Measurements from ENCODE around the gene POLE3.
"Not testable (repeated sequence)": the region's sequence is repeated elsewhere in the genome, so short reads cannot be mapped to it uniquely, and the experiment has no call there.

Gene POLE3

DNA sequence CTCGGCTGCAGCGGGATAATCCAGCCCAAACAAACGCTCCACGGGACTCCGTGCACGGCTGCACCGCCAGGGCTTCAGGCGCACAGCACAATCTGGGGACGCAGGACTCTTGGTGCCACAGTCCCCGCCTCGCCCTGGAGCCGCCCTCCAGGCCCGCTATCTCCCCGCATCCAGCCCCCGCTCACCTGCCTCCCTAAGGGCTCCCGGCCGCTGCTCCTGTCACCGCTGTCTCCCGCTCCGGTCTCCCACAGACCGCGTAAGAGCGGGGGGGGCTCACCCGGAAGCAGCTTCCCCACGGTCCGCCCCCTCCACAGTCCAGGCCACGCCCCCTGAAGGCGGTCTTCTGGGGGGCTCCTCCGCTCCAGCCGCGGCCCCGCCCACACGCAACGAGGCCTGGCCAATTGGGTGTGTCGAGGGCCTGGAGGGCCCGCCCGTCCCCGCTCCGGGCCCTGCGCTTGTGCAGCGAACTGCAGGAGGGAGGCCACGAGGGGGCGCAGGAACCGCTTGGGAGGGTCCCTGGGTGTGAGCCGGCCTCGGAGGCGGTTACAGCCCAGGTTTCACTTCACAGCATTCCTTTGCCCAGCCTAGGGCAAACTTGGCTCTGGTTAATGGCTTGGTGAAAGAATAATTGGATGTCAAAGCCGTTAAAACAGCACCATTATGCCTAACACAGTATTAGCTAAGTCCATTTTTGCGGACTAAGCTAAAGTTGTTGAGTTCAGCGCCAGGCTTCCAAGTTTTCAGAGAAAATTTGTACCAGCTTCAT is 9.3 kb downstream of the POLE3 start, which contains the start of gene ALAD:
Gene ALAD, minus strand, starts transcription at position 258 of the 766 bp plus-strand sequence. CDS start 7,725 bp downstream, outside the sequence.
- peak; percentile 100 for DNase-seq

DNA sequence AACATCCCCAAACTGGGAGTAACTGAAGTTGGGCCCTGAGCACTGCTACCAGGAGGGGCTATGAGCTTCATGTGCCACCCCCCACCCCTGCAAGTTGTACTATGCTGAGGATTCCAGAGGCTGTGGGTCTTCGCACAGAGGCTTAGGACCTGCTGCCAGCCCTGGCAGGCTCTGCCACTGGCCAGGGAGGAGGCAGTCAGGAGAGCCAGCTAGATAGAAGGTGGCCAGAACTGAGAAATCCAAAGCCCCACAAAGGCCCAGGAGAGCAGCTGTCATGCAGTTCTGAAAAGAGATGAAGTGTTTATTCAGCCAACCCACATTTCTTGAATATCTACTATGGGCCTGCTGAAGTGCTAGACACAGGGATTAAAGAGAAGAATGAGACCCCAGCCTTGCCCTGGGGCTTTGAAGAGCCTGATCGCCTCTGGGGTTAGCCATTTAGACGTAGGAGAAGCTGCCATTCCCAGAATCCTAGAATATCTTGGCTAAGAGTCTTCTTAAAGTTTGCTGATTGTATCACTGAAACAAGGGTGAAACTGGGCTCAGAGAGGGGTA is 10.8 kb downstream of the POLE3 start:
- no peak for DNase-seq

DNA sequence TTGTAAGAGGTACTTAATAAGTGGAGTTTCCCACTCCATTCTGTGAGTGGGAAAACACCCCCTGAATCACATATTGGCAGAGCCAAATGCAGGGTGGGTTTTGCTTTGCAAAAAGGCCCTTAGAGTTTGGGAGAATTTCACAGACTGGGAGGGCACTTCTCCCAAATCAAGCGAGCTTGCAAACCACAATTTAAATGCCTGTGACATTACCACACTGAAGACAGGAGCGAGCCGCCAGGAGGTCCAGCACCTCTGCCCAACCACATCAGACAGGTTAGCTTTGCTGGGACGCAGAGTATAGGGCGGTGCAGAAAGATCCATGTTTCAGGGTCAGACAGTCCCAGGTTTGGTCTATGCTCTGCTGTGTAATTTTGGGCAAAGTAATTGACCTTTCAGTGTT is 11.7 kb downstream of the POLE3 start:
- no peak for DNase-seq

DNA sequence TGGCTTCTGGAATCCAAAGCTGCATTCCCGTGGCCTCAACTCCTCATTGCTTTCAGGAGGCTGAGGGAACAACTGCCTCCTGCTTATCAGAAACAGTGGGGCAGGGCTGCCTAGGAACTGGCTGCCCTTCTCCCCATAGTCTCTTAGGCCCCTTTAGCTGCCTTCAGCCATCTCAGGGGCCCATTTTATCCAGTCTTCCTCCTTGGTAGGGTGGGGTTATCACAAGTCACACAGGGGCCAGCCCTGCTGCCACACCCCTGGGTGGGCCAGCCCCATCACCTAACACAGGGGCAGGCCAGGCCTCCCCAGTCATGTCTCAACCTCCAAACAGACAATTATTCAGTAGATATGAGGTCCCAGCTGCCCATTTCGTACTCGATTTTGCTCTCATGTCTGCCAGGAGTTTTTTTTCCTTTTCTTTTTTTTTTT is 13.3 kb downstream of the POLE3 start:
- no peak for DNase-seq

DNA sequence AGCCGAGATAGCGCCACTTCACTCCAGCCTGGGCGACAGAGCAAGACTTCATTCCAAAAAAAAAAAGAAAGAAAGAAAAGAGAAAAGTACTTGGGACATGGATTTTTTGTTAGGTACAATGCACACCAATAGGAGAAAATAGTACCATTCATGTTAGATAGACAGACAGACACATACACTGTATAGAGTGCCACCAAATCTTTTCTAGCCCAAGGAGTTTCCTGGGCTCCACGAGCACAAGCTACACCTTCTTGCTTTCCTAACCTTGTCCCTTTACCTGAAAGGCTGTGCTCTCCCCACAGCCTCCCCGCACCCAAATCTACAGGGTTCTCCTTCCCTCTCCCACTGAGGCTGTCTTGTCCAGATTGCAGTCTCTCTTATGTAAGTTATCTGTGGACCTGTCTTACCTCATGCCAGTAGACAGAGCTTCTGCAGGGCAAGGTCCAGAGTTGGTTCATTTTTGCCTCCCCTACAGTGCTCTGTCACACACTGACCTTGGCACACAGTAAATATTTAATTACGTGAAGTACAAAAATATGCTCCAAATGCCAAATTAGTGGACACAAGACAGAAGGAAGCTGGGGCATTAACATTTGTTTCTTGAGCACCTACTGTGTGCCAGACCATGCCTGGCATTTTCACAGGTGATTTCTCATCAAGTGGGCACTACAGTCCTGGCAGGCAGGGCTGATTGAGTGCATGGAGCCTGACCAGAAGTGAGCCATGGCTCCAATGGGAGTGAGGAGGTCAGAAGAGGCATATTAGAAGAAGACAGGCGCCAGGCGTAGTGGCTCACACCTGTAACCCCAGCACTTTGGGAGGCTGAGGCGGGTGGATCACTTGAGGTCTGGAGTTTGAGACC is 15.2 kb downstream of the POLE3 start:
- no peak for DNase-seq

DNA sequence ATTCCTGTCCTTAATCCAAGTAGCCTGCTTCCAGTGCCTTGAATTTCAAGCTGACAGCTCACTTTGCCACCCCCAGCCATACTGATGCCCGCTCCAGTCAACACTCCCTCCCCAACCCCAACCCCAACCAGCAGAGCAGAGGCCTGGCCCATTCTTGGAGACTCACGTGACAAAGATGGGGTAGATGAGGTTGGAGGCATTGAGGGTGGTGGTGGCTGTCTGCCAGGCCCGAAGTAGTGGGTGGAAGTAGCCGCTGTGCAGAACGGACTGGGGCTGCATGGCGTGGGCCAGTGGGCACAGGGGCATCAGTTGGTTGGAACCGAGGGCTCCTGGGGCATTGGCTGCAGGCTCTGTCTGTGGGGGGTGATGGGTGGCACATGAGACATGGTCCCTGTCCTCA is 17.2 kb downstream of the POLE3 start:
- DNase-seq, result no peak

DNA sequence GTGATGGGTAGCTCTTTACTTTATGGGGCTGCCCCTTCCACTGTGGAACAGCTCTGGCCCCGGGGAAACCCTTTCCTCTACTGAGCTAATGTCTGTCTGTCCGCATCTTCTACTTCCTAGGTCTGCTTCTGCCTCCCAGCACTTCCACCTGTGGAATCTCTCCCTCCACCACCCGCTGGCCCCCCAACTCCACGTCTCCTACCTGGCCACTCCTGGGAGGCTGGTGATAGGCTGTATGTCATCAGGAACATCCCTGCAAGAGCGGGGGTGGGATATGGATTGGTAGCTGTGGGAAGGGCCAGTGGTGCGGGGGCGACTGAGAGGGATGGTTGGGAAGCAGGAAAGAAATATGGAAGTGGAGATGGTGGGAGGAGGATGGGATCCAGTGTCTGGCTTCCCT is 18.6 kb downstream of the POLE3 start:
- no peak for DNase-seq

DNA sequence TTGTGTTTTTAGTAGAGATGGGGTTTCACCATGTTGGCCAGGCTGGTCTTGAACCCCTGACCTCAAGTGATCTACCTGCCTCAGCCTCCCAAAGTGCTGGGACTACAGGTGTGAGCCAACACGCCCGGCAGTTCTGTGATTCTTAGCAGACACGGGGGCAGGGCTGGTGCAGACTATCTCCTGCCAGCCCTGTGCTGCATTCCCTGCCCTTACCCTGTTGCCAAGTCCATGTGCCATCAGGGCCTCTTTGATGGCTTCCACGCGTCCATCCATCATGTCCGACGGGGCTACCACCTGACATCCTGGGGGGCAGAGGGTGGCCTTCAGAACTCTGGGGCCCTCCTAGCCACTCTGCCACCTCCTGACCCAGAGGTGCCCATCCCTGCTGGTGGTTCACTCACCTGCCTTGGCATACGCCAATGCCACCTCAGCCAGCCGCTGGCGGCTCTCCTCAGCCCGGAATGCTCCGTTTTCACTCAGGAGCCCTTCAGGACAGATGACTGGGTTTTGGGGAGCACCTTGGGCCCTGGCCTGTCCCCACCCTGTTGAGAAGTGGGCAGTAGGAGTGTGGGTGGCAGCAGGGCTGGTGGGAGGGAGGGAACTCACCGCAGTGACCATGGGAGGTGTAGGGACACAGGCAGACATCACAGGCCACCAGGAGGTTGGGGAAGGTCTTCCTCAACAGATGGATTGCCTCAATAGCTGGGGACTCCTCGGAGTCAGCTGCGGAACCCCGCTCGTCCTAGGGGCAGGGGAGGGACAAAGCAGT is 20.1 kb downstream of the POLE3 start:
- DNase-seq, result no peak

DNA sequence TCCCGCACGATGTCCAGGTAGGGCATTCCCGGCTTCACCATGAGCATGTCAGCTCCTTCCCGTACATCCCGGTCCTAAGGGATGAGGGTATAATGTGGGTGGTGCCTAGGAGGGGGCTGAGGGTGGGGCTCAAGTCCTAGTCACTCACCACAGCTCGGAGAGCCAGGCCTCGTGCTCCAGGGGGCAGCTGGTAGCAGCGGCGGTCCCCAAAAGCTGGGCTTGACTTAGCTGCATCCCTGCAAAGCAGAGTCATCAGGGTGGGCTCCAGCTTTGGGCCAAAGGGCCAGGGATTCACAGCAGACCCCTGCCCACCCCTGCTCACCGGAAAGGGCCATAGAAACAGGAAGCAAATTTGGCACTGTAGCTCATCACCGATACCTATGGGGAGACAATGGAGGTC is 21.0 kb downstream of the POLE3 start:
- no peak for DNase-seq

DNA sequence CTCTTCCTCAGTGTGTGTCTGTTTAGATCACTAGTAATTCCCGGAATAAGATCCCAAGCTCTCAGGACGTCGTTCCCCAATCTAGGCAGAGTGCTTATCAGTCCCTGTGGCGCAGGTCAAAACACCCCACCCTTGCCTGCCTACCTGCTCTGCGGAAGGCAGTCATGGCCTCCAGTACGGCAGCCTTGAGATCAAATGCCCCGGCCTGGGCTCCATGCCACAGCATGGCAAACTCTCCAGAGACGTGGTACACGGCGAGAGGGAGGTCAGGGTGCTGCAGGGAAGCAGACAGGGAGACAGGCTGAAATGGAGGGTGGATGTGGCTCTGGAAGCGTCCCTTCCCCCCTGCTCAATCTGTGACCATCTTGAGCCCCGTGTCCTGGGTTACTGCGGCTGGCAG is 21.6 kb downstream of the POLE3 start:
- DNase-seq, result no peak

DNA sequence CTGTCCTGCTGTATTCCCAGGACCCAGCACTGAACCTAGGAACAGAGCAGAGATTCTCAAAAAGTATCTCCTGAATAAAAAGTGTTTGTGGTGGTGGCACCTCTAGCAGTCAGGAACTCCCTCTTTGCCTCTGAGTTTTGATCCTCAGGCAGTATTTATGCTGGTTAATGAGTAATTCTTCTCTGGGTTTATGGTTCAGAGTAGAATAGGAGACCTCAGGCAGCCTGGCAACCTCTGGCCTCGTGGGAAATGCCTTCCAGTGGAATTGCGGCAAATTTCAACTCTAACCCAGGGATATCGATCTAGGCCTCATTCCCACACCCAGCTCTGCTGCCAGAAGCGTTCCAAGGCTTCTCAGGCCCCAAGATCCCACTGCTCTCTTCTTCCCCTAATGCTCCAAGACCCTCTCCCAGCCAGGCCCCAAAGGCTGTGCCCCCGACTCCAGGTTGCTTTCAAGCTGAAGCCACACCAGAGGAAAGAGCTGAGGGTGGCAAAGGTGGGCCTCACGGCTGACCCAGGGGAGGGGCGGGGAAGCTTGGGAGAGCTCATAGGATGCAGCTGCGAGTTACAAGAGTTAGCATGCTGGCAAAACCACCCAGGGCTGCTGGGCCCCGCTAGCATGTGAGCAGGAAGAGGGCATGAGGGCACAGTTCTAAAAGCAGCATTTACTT is 22.8 kb downstream of the POLE3 start:
- no peak for DNase-seq

DNA sequence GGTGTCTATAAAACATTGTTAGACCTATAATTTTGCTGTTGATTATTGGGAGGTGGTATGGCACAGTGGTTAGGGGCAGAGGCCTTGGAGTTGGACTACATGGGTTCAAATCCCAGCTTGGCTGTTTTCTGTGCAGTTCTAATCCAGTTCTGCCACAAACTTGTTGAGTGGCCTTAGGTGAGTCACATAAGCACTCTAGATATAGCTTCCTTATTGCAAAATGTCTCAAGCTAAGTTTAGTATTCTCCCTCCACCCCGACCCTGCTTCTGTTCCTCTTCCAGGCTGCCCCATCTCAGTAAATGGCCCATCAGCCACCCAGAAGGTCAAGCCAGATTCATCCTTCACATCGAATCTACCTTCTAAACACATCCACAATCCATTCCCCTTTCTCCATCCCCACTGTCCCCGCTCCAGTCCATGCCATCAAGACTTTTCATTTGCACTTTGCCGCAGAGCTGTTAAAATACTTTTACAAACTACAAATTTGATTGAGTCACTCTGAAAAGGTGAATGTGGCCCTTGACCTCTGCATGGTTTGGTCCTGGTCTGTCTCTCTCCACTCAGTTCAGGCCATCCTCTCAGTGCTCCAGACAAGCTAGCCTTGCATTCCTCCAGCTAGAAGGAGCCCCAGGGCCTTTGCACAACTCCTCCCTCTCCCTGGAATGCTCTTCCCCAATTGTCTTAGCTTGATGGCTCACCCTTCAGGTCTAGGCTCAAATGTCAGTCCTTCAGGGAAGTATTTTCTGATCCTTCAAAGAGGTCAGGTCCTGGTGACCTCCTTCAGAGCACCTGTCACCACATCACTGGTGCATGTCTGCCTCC is 23.7 kb downstream of the POLE3 start:
- DNase-seq, result no peak

DNA sequence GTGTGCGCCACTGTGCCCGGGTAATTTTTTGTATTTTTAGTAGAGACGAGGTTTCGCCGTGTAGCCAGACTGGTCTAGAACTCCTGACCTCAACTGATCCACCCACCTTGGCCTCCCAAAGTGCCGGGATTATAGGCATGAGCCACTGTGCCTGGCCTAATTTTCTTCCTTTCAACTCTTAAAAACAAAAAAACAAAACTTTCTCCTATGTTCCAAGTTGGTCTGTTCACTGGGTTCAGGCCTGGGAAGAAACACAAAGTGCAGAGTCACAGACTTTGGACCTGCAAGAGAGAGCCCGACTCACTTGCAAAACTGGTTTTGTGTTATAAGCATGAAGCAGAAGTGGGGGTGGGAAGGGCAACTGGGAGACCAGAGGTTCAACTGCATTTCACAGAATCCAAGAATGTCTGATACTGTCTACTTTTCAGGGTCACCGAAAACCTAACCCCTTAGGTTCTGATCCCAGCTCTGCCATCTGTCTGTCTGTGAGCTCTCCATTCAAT is 28.5 kb downstream of the POLE3 start:
- DNase-seq, result no peak

DNA sequence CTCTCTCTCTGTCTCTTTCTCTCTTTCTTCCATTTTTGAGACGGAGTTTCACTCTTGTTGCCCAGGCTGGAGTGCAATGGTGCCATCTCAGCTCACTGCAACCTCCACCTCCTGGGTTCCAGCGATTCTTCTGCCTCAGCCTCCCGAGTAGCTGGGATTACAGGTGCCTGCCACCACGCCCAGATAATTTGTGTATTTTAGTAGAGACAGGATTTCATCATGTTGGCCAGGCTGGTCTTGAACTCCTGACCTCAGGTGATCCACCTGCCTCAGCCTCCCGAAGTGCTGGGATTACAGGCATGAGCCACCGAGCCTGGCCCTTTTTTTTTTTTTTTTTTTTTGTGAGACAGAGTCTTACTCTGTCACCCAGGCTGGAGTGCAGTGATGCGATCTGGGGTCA is 29.0 kb downstream of the POLE3 start:
- not testable (repeated sequence) for DNase-seq

DNA sequence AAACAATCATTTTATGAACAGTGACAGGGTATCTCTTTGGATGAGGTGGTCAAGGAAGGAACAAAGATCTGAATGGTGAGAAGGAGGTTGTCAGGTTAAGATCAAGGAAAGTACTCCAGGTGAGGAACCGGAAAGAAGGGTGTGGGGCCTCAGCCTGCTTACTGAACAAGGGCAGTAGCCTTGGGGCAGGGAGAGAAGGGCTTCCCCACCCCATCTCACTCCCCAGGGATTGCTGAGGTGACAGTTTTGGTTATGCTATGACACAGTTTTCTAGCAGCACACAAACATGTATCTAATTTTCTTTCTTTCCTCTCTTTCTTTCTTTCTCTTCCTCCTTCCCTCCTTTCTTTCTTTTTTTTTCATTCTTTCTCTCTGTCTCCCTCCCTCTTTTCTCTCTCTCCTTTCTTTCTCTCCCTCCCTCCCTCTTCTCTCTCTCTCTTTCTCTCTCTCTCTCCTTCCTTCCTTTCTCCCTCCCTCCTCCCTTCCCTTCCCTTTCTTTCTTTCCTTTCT is 29.6 kb downstream of the POLE3 start:
- DNase-seq, result peak; percentile 11

DNA sequence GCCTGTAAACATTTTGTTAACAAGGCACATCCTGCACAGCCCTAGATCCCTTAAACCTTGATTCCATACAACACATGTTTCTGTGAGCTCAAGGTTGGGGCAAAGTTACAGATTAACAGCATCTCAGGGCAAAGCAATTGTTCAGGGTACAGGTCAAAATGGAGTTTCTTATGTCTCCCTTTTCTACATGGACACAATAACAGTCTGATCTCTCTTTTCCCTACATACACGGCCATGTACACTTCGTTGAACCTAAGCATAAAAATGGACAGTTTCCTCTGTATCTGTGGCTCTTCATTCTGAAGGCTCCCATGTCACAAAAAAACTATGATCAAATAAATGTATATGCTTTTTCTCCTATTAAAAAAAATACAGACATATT is 30.7 kb downstream of the POLE3 start:
- not testable (repeated sequence) for DNase-seq

DNA sequence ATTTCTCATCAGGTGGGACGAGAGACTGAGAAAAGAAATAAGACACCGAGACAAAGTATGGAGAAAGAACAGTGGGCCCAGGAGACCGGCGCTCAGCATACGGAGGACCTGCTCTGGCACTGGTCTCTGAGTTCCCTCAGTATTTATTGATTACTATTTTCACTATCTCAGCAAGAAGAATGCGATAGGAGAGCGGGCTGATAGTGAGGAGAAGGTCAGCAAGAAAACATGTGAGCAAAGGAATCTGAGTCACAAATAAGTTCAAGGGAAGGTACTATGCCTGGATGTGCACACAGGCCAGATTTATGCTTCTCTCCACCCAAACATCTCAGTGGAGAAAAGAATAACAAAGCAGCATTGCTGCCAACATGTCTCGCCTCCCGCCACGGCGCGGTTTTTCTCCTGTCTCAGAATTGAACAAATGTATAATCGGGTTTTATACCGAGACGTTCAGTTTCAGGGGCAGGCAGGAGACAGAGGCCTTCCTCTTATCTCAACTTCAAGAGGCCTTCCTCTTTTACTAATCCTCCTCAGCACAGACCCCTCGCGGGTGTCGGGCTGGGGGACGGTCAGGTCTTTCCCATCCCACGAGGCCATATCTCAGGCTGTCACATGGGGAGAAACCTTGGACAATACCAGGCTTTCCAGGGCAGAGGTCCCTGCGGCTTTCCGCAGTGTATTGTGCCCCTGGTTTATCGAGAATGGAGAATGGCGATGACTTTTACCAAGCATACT is 31.2 kb downstream of the POLE3 start:
- not testable (repeated sequence) for DNase-seq

DNA sequence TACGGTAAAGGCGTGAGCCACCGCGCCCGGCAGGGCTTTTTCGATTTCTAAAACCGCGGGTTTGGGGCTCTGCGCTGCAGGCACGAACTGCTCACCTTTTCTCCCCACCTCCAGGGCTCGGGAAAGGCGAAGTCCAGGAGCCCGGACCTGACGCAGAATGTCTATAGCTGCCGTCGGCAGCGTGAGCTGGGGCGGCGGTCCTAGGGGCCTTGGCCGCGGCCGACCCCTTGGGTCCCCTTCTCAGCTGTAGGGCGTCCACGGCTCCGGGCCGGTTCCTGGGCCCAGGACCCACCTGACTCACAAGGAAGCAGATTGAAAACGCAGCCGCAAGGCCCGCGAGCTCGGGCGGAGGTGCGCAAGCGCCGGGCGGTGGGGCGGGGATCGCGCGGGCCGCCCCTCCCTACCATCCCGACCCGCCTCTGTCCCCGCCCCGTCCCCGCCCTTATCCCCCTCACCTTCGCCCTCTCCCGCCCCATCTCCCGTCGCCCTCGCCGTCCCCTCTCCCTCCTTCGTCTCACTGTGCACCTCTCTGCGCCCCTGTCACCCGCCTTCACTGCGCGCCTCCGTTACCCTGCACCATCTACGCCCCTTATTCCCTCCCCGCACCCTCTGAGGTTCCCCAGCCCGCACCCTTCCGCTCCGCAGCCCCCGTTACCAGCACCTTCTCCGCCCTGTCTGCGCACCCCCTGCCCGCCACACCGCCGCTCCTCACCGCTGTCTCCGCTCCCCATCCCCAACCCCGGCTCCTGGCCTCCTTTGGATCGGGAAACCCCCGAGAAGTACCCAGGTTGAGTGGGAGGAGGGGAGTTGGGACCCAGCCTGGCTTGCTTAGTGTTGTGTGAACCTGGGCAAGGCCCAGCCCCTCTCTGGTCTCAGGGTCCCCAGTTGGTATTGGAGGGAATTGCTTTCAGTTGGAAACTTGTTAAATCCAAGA is 33.6 kb downstream of the POLE3 start, which contains the start of gene HDHD3:
Gene HDHD3, minus strand, starts transcription at position 353 of the 934 bp plus-strand sequence. CDS start 2,632 bp downstream, outside the sequence.
- DNase-seq, result peak; percentile 89

Measured in activated CD4-positive, alpha-beta T cell treated with anti-CD3 and anti-CD28 coated beads, Interleukin-10, Interleukin-2, amounts not matched to agents 100 ng/mL and 50 ng/mL, durations not matched to agents 16 hours and 8 hours (primary cell).